GM23338 (cell line): Measurements from ENCODE around the gene ADAT2. TPM values are rescaled to one million over a fixed set of nuclear protein-coding genes. Genes with fewer than 3 reads are reported as not detected.

Experiments used
- ATAC-seq: fragments of 200-7000 bp; cut with Tn5 transposase; 3 replicates; pipeline ENCODE4 v1.9.1; 2020
- DNase-seq: peaks from one replicate; pipeline ENCODE4 v3.0.0-alpha.2; 2015; ENCODE audit warnings: low spot score
- H2AFZ ChIP-seq: fragments of 200-600 bp; sonication (generic); 2 replicates; pipeline ENCODE4 v1.8.0; 2016; ENCODE audit warnings: antibody characterized with exemption, mild to moderate bottlenecking, moderate library complexity
- H3F3A ChIP-seq: fragments of 200-600 bp; sonication (generic); replicated peaks from 2 replicates; pipeline ENCODE4 v1.8.0; 2017; ENCODE audit warnings: antibody characterized with exemption, mixed run types, low read depth
- H3K27ac ChIP-seq: fragments of 200-600 bp; sonication (generic); 2 replicates; pipeline ENCODE4 v1.6.1; 2016; ENCODE audit warnings: low read depth
- H3K27me3 ChIP-seq: fragments of 200-600 bp; sonication (generic); 2 replicates; pipeline ENCODE4 v1.8.0; 2016; ENCODE audit warnings: mild to moderate bottlenecking, mixed run types, moderate library complexity; ENCODE audit not compliant: insufficient read depth
- H3K36me3 ChIP-seq: fragments of 200-600 bp; sonication (generic); 2 replicates; pipeline ENCODE4 v1.8.0; 2016; ENCODE audit warnings: mild to moderate bottlenecking; ENCODE audit not compliant: insufficient read depth
- H3K4me1 ChIP-seq: fragments of 200-600 bp; sonication (generic); 2 replicates; pipeline ENCODE4 v1.8.0; 2016; ENCODE audit warnings: mild to moderate bottlenecking, moderate library complexity; ENCODE audit not compliant: insufficient read depth
- H3K4me2 ChIP-seq: fragments of 200-600 bp; sonication (generic); 2 replicates; pipeline ENCODE4 v1.7.1; 2017; ENCODE audit warnings: mixed run types
- H3K4me3 ChIP-seq: fragments of 200-600 bp; sonication (generic); 2 replicates; pipeline ENCODE4 v1.6.1; 2016; ENCODE audit warnings: mixed run types
- H3K79me2 ChIP-seq: fragments of 200-600 bp; sonication (generic); replicated peaks from 2 replicates; pipeline ENCODE4 v1.8.0; 2017; ENCODE audit warnings: mild to moderate bottlenecking; ENCODE audit not compliant: insufficient read depth
- H3K9me2 ChIP-seq: fragments of 200-600 bp; sonication (generic); 2 replicates; pipeline ENCODE4 v1.8.0; 2017; ENCODE audit not compliant: insufficient read depth
- H4K20me1 ChIP-seq: fragments of 200-600 bp; sonication (generic); replicated peaks from 2 replicates; pipeline ENCODE4 v1.8.0; 2017; ENCODE audit warnings: mild to moderate bottlenecking; ENCODE audit not compliant: insufficient read depth
- H3K27ac Mint-ChIP-seq: 2 replicates; pipeline ENCODE4 v1.8.0; 2020; ENCODE audit warnings: inconsistent platforms, mild to moderate bottlenecking, moderate library complexity, mixed read lengths
- H3K27me3 Mint-ChIP-seq: 3 replicates; pipeline ENCODE4 v1.8.0; 2022; ENCODE audit warnings: low read depth, mild to moderate bottlenecking, moderate library complexity, mixed read lengths, inconsistent platforms; ENCODE audit not compliant: insufficient read depth, poor library complexity
- H3K36me3 Mint-ChIP-seq: 3 replicates; pipeline ENCODE4 v1.8.0; 2021; ENCODE audit warnings: low read depth, mild to moderate bottlenecking, inconsistent platforms, moderate library complexity, mixed read lengths
- H3K4me1 Mint-ChIP-seq: 3 replicates; pipeline ENCODE4 v1.8.0; 2020; ENCODE audit warnings: mild to moderate bottlenecking, inconsistent platforms, mixed read lengths
- H3K4me3 Mint-ChIP-seq: 3 replicates; pipeline ENCODE4 v1.8.0; 2021; ENCODE audit warnings: moderate library complexity, mild to moderate bottlenecking, inconsistent platforms, mixed read lengths
- H3K9me3 Mint-ChIP-seq: 3 replicates; pipeline ENCODE4 v1.8.0; 2020; ENCODE audit warnings: moderate library complexity, mild to moderate bottlenecking, inconsistent platforms, mixed read lengths
- CREB1 ChIP-seq: fragments of 250-450 bp; sonication (Bioruptor Pico); IDR thresholded peaks from 2 replicates; pipeline ENCODE4 v1.5.0; 2020; ENCODE audit warnings: low read depth, mild to moderate bottlenecking, moderate library complexity
- CTCF ChIP-seq, 2 experiments: fragments of 200-600 bp in 1 of 2; sonication (generic) in 1 of 2; conservative IDR thresholded peaks; 2 replicates each; pipeline versions ENCODE4 v1.5.1 to v1.6.1; 2016 to 2017; ENCODE audit warnings: antibody characterized with exemption in 2 of 2, low read depth in 2 of 2, mild to moderate bottlenecking in 2 of 2, moderate library complexity in 1 of 2
- ETS1 ChIP-seq: IDR thresholded peaks from 2 replicates; pipeline ENCODE4 v1.6.1; 2016; ENCODE audit warnings: antibody characterized with exemption
- EZH2 ChIP-seq: fragments of 200-600 bp; sonication (generic); IDR thresholded peaks from one replicate; pipeline ENCODE4 v1.8.0; 2017; ENCODE audit warnings: antibody characterized with exemption, mild to moderate bottlenecking, low read depth; ENCODE audit not compliant: unreplicated experiment
- EZH2phosphoT487 ChIP-seq: fragments of 200-600 bp; sonication (generic); IDR thresholded peaks from one replicate; pipeline ENCODE4 v1.8.1; 2018; ENCODE audit warnings: antibody characterized with exemption; ENCODE audit not compliant: unreplicated experiment
- JUNB ChIP-seq: IDR thresholded peaks from one replicate; pipeline ENCODE4 v1.6.1; 2016; ENCODE audit warnings: antibody characterized with exemption; ENCODE audit not compliant: unreplicated experiment
- NANOG ChIP-seq: IDR thresholded peaks from 2 replicates; pipeline ENCODE4 v1.6.1; 2016; ENCODE audit warnings: antibody characterized with exemption, borderline replicate concordance
- POLR2AphosphoS5 ChIP-seq: IDR thresholded peaks from 2 replicates; pipeline ENCODE4 v1.6.1; 2016; ENCODE audit warnings: antibody characterized with exemption, low read depth
- REST ChIP-seq: IDR thresholded peaks from one replicate; pipeline ENCODE4 v1.6.1; 2018; ENCODE audit warnings: antibody characterized with exemption; ENCODE audit not compliant: unreplicated experiment
- STAT1 ChIP-seq: IDR thresholded peaks from one replicate; pipeline ENCODE4 v1.6.1; 2016; ENCODE audit warnings: antibody characterized with exemption; ENCODE audit not compliant: unreplicated experiment
- ZNF114 ChIP-seq: fragments of 250-450 bp; sonication (Bioruptor Pico); IDR thresholded peaks from 2 replicates; pipeline ENCODE4 v1.5.0; 2020; ENCODE audit warnings: mild to moderate bottlenecking, moderate library complexity
- ZNF331 ChIP-seq: fragments of 250-450 bp; sonication (Bioruptor Pico); IDR thresholded peaks from 2 replicates; pipeline ENCODE4 v1.5.0; 2020; ENCODE audit warnings: low read depth, mild to moderate bottlenecking, moderate library complexity
- polyA plus RNA-seq: library from polyadenylated mRNA; unstranded; fragments of >200 nt; fragmentation: Nextera tagmentation; extraction: Ambion mirVana; gene quantifications from 2 replicates; pipeline ENCODE4 v1.2.1, GENCODE V29; 2016
- total RNA-seq: library from RNA; depleted of rRNA; stranded (reverse); fragments of >200 nt; shearing (Covaris generic); gene quantifications from 2 replicates; pipeline ENCODE4 v1.2.3, GENCODE V29; 2014

Gene ADAT2
- total and polyA plus RNA-seq, 2 experiments from 2014 or later = 7.4 to 13.7 TPM

- Histone ChIP-seq H3K4me3 (no peak overlapping the region), H3K27ac (no peak overlapping the region), H3K36me3 (no peaks in the 10 kb centered on the region), H3K79me2 (no peaks in the 10 kb centered on the region), H3K9me2 (no peaks in the 10 kb centered on the region), H4K20me1 (no peaks in the 10 kb centered on the region), H3K27me3 (no peaks in the 10 kb centered on the region), H3K4me1 (no peaks in the 10 kb centered on the region), H2AFZ (no peak overlapping the region), H3K4me2 (no peak overlapping the region), H3F3A (no peaks in the 10 kb centered on the region)
- Mint-ChIP-seq H3K4me1 (no peaks in the 10 kb centered on the region), H3K4me3 (no peak overlapping the region), H3K27ac (no peak overlapping the region), H3K27me3 (no peaks in the 10 kb centered on the region), H3K36me3 (no peaks in the 10 kb centered on the region), H3K9me3 (no peaks in the 10 kb centered on the region)
- TF ChIP-seq EZH2 = no peak
- no peak for DNase-seq
- no peak for ATAC-seq
Observed at GRCh38 chr6:143457563-143458359, 7.3 kb upstream of the ADAT2 start.

- H3K27me3 ChIP-seq = no peaks in the 10 kb centered on the region
- H3F3A ChIP-seq = no peaks in the 10 kb centered on the region
- peaks cover 33% of the 10 kb centered on the region for H3K79me2 ChIP-seq
- no peaks in the 10 kb centered on the region; the same call in 1 of the 2 replicates for H4K20me1 ChIP-seq
- peak overlapping the region; percentile 91 for H3K4me3 ChIP-seq
- H3K4me1 Mint-ChIP-seq = peaks cover 7% of the 10 kb centered on the region; the same call in 2 of the 3 replicates
- ATAC-seq (no peak), DNase-seq (no peak)
- H3K36me3 Mint-ChIP-seq = no peaks in the 10 kb centered on the region
- H3K4me3 Mint-ChIP-seq = peak overlapping the region; percentile 94
- no peaks in the 10 kb centered on the region for H3K36me3 ChIP-seq
- peaks cover 7% of the 10 kb centered on the region for H3K27me3 Mint-ChIP-seq
- H3K9me2 ChIP-seq = no peaks in the 10 kb centered on the region
- peak overlapping the region; percentile 93 for H3K4me2 ChIP-seq
- peak overlapping the region; percentile 99; the same call in 1 of the 2 replicates for H2AFZ ChIP-seq
- H3K27ac ChIP-seq = no peak overlapping the region
- H3K4me1 ChIP-seq = peaks cover 6% of the 10 kb centered on the region
- H3K27ac Mint-ChIP-seq = no peak overlapping the region
- no peaks in the 10 kb centered on the region for H3K9me3 Mint-ChIP-seq
- no peak for TF ChIP-seq EZH2
- TF ChIP-seq EZH2phosphoT487 = no peak
- TF ChIP-seq ETS1 = no peak
- no peak for TF ChIP-seq CREB1
- no peak for TF ChIP-seq POLR2AphosphoS5
- no peak for TF ChIP-seq STAT1
- TF ChIP-seq JUNB = no peak
- no peak for TF ChIP-seq NANOG
- TF ChIP-seq ZNF331 (CRISPR knock-in tag) = no peak
- no peak for TF ChIP-seq CTCF (conservative IDR thresholded peaks at IDR 0.05; ENCODE audit: low read depth in 2 of 2)
- TF ChIP-seq REST = no peak
- no peak for TF ChIP-seq ZNF114 (CRISPR knock-in tag)
Observed at GRCh38 chr6:143451531-143451930, 1.0 kb upstream of the ADAT2 start.
